MCF 10A (cell line): ENCODE measurements around the gene TFPT. TPM values are rescaled to one million over a fixed set of nuclear protein-coding genes. Genes with fewer than 3 reads are reported as not detected.

ENCODE experiments used
- BruUV-seq: library from RNA; stranded (reverse); fragments of 400-500 nt; replicated peaks from 2 replicates; lab custom pipeline; 2021; lab: Mats Ljungman, UMichigan
- CTCF ChIA-PET: fragments of 300-600 bp; sonication (Branson Sonifier 250); formaldehyde crosslinking; extraction: SDS; loops from one replicate; lab custom pipeline; 2021; ENCODE audit warnings: antibody characterized with exemption, inconsistent platforms; lab: Yijun Ruan, JAX
- POLR2A ChIA-PET: fragments of 300-600, 350-650 bp; sonication (Branson Sonifier 250); formaldehyde crosslinking; extraction: SDS; loops from one replicate; lab custom pipeline; 2020; ENCODE audit warnings: antibody characterized with exemption, inconsistent platforms; lab: Yijun Ruan, JAX
- DNase-seq: peaks from one replicate; pipeline ENCODE4 v3.0.0-alpha.2; 2018; ENCODE audit not compliant: unreplicated experiment
- H3K27ac Mint-ChIP-seq: one replicate; pipeline ENCODE4 v1.8.0; 2022; ENCODE audit warnings: mild to moderate bottlenecking, low read depth, mixed read lengths; ENCODE audit not compliant: unreplicated experiment
- H3K27me3 Mint-ChIP-seq: one replicate; pipeline ENCODE4 v1.8.0; 2022; ENCODE audit warnings: mixed read lengths; ENCODE audit not compliant: insufficient read depth, unreplicated experiment
- H3K36me3 Mint-ChIP-seq: one replicate; pipeline ENCODE4 v1.8.0; 2022; ENCODE audit warnings: mild to moderate bottlenecking, moderate library complexity, mixed read lengths; ENCODE audit not compliant: insufficient read depth, unreplicated experiment
- H3K4me1 Mint-ChIP-seq: one replicate; pipeline ENCODE4 v1.8.0; 2022; ENCODE audit warnings: mixed read lengths; ENCODE audit not compliant: insufficient read depth, unreplicated experiment
- H3K4me3 Mint-ChIP-seq: one replicate; pipeline ENCODE4 v1.8.0; 2022; ENCODE audit warnings: mild to moderate bottlenecking, moderate library complexity, mixed read lengths; ENCODE audit not compliant: unreplicated experiment
- H3K9me3 Mint-ChIP-seq: one replicate; pipeline ENCODE4 v1.8.0; 2022; ENCODE audit warnings: mixed read lengths; ENCODE audit not compliant: unreplicated experiment
- CTCF ChIP-seq: fragments of 200-600 bp; IDR thresholded peaks from one replicate; pipeline ENCODE4 v1.8.0; 2022; ENCODE audit warnings: antibody characterized with exemption, mild to moderate bottlenecking; ENCODE audit not compliant: unreplicated experiment
- intact Hi-C: fragments of 100-400 bp; cut with micrococcal nuclease; formaldehyde crosslinking; loops from 2 replicates; pipeline ENCODE4 v1.14.1; 2022
- total RNA-seq: library from RNA; stranded (reverse); gene quantifications from 2 replicates; pipeline ENCODE4 v1.2.3, GENCODE V29; 2022

TFPT gene
- total RNA-seq, 1 experiment from 2014 or later, result 22.8 TPM

DNA sequence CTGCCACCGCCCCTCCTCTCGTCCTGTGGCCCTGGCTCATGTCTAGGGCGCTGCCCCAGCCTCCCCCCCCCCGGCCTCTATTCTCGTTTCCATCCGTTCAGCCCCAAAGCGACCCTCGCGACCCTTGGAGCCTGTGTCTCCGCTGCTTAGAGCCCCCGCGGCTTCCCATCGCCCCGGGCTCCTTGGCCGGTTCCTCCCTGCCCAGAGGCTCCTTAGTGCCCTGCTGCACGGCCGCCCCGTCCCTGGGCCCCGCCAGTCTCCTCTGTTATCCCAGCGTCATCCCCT is 12.9 kb upstream of the TFPT start:
- CTCF ChIA-PET, result no interaction called here
- POLR2A ChIA-PET, result no interaction called here
- no TSS peak for BruUV-seq
- no peak overlapping the region for H3K27ac Mint-ChIP-seq
- no peak for TF ChIP-seq CTCF
- H3K4me3 Mint-ChIP-seq, result no peak overlapping the region
- no peaks in the 10 kb centered on the region for H3K9me3 Mint-ChIP-seq
- H3K27me3 Mint-ChIP-seq, result no peaks in the 10 kb centered on the region
- no peak for DNase-seq
- peaks cover 52% of the 10 kb centered on the region for H3K36me3 Mint-ChIP-seq
- intact Hi-C loops, result no loop called here
- no peaks in the 10 kb centered on the region for H3K4me1 Mint-ChIP-seq

DNA sequence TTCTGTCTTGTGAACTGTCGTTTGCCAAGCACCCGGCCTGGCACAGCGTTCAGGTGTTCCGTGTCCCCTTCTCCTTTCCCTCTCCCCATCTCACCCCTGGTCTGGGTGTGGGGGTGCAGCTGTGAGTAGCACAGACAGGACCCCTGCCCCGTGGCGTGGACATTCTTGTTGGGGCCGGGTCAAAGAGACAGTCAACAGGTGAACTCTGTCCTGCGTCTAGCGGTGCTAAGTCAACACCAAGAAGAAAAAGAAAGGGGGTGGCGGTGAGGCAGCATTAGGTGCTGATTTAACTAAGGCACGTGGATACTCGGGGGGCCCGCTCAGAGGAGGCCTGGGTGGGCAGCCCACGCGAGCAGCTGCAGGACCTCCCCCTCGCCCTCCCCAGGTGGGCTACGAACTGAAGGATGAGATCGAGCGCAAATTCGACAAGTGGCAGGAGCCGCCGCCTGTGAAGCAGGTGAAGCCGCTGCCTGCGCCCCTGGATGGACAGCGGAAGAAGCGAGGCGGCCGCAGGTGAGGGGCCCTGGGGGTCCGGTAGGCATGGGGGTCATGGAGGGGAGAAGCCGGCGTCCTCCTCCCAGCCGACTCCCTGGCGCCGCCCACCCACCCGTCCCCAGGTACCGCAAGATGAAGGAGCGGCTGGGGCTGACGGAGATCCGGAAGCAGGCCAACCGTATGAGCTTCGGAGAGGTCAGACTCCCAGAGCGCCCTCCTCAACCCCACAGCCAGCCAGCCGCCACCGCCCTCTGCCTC is 12.4 kb upstream of the TFPT start:
- BruUV-seq, result no TSS peak
- no peak for DNase-seq
- intact Hi-C loops, result no loop called here
- H3K4me1 Mint-ChIP-seq, result no peaks in the 10 kb centered on the region
- no peak overlapping the region for H3K4me3 Mint-ChIP-seq
- no peaks in the 10 kb centered on the region for H3K27me3 Mint-ChIP-seq
- no peak overlapping the region for H3K27ac Mint-ChIP-seq
- no peaks in the 10 kb centered on the region for H3K9me3 Mint-ChIP-seq
- H3K36me3 Mint-ChIP-seq, result peaks cover 50% of the 10 kb centered on the region
- no peak for TF ChIP-seq CTCF
- CTCF ChIA-PET, result no interaction called here
- POLR2A ChIA-PET, result no interaction called here

DNA sequence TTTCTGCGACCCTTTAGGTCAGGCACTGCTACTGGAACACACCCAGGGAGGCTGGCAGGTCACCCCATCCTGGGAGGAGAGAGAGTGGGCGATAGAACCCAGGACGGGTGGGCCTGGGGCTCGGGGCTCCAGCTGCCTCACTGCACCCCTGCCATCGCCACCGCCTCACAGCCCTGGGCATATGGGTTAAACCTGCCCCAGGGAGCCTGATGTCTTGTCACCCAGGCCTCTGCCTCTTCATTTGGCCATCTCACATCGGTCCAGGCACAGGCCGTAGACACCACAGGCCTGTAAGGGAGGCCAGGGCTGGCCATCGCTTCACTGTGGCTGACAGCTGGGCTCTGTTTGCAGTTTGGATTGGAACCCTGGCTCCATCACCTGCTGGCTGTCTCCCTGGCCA is 10.3 kb upstream of the TFPT start:
- Mint-ChIP-seq H3K4me3 (no peak overlapping the region), H3K4me1 (no peaks in the 10 kb centered on the region), H3K27ac (no peak overlapping the region), H3K9me3 (no peaks in the 10 kb centered on the region), H3K36me3 (peaks cover 57% of the 10 kb centered on the region), H3K27me3 (no peaks in the 10 kb centered on the region)
- ChIA-PET CTCF (no interaction called here), POLR2A (no interaction called here)
- intact Hi-C loops, result no loop called here
- no TSS peak for BruUV-seq
- TF ChIP-seq CTCF, result no peak
- DNase-seq, result no peak

DNA sequence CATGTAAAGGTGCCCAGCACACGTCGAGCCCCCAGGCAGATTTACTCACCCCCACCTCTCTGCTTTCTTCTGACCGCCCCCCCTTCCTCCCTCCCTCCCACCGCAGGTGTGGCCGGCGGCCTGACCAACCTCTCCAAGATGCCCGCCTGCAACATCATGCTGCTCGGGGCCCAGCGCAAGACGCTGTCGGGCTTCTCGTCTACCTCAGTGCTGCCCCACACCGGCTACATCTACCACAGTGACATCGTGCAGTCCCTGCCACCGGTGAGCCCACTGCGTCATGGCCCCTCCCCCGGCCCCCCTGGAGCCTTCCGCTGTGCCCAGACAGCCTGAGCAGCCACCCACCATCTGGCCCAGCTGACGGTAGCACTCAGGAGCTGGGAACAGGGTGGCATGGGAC is 8.9 kb upstream of the TFPT start:
- DNase-seq, result no peak
- TF ChIP-seq CTCF, result no peak
- no peaks in the 10 kb centered on the region for H3K9me3 Mint-ChIP-seq
- H3K4me3 Mint-ChIP-seq, result no peak overlapping the region
- H3K27ac Mint-ChIP-seq, result no peak overlapping the region
- POLR2A ChIA-PET, result interaction anchor here (1.4 kb wide), 1 partner anchor 13 kb away, joined by 4 read pairs; the partner anchor contains the start of gene CNOT3
- BruUV-seq, result no TSS peak
- CTCF ChIA-PET, result no interaction called here
- intact Hi-C loops, result no loop called here
- peaks cover 63% of the 10 kb centered on the region for H3K36me3 Mint-ChIP-seq
- H3K27me3 Mint-ChIP-seq, result no peaks in the 10 kb centered on the region
- no peaks in the 10 kb centered on the region for H3K4me1 Mint-ChIP-seq
